Astrocyte of the spinal cord (primary cell): ENCODE data around the gene DHRS9.

Source experiments
- DNase-seq: peaks from one replicate; pipeline ENCODE4 v3.0.0; 2011; ENCODE audit warnings: low read depth, low spot score
- H3K4me3 ChIP-seq: 2 replicates; pipeline ENCODE4 v1.5.1; 2011; ENCODE audit warnings: low read depth, mild to moderate bottlenecking, low read length, moderate library complexity
- in situ Hi-C: cut with HindIII; loops from 2 replicates; pipeline ENCODE4 v1.10.0; 2017; ENCODE audit warnings: low sequenced_read_pairs
- TF ChIP-seq, protein P1 (sequence below): IDR thresholded peaks from 2 replicates; pipeline ENCODE4 v1.5.1; 2012; ENCODE audit warnings: low read depth, mild to moderate bottlenecking, low read length, inconsistent platforms

DHRS9 gene

DNA sequence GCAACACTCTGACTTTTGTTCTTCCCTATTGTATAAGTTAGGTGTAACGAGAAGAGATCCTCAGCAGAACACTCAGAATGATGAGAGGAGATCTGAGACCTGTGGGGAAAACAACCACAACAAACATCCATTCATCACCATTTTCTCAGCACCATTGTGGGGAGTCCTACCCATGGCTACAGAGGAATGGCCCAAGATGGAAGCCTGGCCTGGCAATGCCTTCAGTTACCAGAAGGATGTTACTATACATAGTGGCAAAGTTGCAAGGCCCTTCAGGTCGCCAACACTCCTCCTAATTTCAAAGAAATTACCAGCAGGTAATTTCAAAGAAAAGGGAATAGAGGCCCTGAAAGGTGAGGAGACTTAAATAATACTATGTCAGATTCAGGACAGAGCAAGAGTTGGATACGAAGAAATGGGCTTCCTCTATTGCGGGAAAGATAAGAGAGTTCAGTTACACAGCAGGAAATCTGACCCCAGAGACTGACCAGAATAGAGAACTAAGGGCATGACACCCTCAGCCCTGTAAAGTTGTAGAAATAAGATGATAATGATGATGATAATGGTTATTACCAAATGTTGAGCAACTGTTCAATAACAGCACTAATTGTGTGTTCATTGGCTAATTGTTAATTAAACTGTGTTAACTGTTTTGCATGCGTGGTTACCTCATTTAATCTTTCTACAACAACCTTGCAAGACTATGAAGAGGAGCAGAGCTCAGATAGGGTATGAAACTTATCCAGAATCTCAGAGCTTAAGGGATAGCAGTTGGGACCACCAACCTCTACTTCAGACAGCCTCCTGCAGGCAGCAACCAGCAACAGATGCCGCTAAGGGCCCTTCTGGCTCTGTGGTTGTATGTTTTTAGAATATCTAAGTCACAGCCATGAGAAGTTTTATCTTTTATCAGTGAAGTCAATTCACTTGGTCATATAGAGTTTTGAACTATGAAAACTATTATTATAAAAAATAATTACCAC is 37.5 kb downstream of the DHRS9 start:
- in situ Hi-C loops: no loop called here
- H3K4me3 ChIP-seq: no peak overlapping the region
- no peak for DNase-seq
- TF ChIP-seq, protein P1, sequence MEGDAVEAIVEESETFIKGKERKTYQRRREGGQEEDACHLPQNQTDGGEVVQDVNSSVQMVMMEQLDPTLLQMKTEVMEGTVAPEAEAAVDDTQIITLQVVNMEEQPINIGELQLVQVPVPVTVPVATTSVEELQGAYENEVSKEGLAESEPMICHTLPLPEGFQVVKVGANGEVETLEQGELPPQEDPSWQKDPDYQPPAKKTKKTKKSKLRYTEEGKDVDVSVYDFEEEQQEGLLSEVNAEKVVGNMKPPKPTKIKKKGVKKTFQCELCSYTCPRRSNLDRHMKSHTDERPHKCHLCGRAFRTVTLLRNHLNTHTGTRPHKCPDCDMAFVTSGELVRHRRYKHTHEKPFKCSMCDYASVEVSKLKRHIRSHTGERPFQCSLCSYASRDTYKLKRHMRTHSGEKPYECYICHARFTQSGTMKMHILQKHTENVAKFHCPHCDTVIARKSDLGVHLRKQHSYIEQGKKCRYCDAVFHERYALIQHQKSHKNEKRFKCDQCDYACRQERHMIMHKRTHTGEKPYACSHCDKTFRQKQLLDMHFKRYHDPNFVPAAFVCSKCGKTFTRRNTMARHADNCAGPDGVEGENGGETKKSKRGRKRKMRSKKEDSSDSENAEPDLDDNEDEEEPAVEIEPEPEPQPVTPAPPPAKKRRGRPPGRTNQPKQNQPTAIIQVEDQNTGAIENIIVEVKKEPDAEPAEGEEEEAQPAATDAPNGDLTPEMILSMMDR: no peak

DNA sequence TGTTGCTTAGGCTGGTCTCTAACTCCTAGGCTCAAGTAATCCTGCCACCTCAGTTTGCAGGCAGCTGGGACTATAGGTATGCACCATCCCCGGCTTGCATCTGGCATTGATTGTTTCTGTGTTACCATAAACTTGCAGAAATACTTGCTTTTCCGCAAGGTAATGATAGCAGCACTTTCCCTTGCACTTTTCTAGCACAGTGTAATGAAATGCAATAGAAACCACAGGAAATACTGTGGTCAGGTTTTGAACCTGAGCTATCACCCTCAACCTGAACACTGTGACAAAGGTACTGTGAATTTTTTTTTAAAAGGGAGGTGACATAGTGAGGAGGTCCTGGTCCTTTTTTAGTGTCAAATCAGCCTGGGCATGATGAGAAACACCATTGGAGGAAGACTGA is 38.3 kb downstream of the DHRS9 start:
- TF ChIP-seq, protein P1: no peak
- H3K4me3 ChIP-seq: no peak overlapping the region
- no peak for DNase-seq
- in situ Hi-C loops: no loop called here

DNA sequence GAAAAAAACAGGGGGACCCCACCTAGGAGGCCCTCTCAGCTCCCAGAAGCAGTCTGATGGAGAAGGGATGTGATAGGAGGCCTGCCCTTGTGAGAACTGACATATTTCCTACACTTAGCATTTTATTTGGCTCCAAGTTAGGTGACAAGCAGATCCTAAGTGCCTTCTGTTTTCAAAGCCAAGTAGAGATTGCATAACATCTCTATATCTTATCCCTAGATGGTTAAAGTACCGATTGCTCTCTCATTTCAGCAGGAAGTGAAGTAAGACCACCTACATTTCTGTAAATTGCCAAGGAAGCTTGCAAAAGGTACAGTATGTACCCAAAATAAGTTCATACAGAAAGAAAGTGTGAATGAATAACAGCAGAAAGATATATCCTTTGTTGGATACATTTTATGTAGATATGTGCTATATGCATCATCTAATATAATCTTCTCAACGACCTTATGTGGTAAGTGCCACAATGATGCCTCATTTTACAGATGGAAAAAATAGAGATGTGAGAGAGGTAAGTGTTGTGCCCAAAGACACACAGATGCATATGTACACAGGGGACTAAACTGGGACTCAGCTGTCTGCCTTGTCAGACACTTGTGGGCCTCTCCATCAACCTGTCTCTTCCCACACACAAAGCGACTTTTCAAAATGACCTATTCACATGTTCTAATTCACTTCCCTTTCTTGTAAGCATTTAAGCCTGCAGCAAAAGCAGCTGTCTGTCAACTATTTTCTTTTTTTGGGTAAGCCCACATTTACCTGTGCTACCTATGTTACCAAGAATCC is 38.9 kb downstream of the DHRS9 start:
- in situ Hi-C loops: no loop called here

DNA sequence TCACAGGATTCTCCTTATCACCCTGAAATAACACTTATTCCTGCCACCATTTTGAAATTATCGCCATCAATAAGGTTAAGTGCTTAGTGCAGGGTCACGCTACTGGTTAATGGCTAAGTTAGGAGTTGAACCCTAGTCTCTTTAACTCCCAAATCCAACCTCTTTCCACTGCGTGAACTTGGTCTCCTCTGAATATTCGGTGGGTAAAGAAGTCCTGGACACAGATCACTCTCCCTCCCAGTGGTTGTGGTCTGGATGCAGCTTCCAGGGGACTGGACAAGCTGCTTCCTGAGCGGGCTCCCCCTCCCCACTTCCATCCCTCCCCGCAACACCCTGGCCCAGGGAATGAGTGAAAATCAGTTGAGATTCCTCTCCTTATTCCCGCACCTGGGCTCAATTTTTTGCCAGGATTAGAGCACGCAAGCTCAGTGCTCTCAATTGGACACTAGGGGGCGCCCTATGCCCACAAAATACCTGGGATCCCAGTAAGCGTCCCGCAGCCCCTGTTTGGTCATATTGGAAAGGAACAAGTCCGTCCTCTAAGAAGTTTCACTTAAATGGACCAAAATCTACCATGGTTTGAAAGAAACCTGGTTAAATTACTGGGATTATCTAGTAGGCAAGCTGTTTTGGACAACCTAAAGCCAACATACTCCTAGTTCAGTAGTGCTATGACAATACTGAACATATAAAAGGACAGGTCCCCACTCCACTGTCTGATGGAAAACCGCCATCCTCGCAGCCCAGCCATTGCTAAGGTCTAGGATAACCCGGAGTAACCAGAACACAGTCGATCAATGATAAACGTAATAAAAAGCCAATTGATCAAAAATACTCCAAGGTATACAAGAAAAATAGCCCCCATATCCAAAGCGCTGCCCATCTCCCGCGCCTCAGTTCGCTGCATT is 40.4 kb downstream of the DHRS9 start:
- DNase-seq: peak; percentile 78
- in situ Hi-C loops: no loop called here
- TF ChIP-seq, protein P1: peak; percentile 91
- H3K4me3 ChIP-seq: no peak overlapping the region

More for the DNA sequence above, 38.9 kb downstream of the DHRS9 start:
- no peak overlapping the region for H3K4me3 ChIP-seq
- TF ChIP-seq, protein P1: no peak
- DNase-seq: no peak

DNA sequence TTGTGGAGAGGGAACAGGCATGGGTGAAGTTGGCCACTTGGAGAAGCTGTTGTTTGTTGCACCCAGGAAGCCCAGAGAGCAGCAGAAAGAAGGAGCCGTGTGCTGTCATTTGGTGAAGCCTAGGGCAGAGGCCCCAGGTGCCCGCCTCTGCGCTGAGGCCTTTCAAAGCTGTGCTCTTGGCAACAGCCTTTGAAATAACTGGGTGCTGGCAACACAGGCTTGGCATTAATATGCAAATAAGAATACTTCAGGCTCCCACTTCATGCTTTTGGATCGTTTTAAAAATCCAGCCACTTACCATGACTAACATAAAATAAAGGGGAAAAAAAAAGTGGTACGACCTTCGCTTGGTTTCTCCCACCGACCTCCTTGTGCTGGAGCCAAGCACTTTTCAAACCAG is 41.1 kb downstream of the DHRS9 start:
- H3K4me3 ChIP-seq: no peak overlapping the region
- TF ChIP-seq, protein P1: no peak
- in situ Hi-C loops: no loop called here
- DNase-seq: no peak

DNA sequence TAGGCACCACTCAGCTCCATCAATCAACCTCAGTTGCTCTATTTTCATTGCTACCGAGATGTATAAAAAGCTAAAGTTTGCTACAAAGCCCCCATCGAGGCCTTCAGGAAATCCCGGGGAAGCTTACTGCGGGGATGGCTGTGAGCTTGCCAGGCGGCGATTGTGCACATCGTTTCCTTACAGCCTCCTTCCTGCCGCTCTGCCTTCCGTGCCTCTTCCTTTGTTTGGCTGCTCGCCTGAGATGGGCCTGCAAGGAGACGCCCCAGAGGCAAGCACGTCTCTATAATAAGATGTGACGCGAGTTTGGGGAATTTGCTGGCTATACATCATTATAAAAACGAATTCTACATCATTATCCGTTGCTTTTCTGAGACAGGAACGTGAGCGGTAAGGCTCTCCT is 41.6 kb downstream of the DHRS9 start:
- DNase-seq: no peak
- TF ChIP-seq, protein P1: no peak
- in situ Hi-C loops: no loop called here

More for the DNA sequence above, 41.6 kb downstream of the DHRS9 start:
- H3K4me3 ChIP-seq: no peak overlapping the region
